DOHH2 (cell line): ENCODE data around the gene EZH1.

ENCODE experiments used
- H3F3A ChIP-seq: fragments of 200-600 bp; sonication (generic), shearing (Covaris generic); 2 replicates; pipeline ENCODE4 v1.6.0; 2016; ENCODE audit warnings: antibody characterized with exemption, mild to moderate bottlenecking; ENCODE audit not compliant: control insufficient read depth, insufficient read depth
- H3K27ac ChIP-seq: fragments of 200-600 bp; sonication (generic); 2 replicates; pipeline ENCODE4 v1.5.1; 2014; ENCODE audit warnings: low read depth, mild to moderate bottlenecking, low read length, moderate library complexity
- H3K27me3 ChIP-seq: fragments of 200-600 bp; sonication (generic); 2 replicates; pipeline ENCODE4 v1.6.1; 2014; ENCODE audit warnings: mild to moderate bottlenecking, low read length, mixed read lengths; ENCODE audit not compliant: control insufficient read depth
- H3K36me3 ChIP-seq: fragments of 200-600 bp; sonication (generic); 2 replicates; pipeline ENCODE4 v1.6.1; 2014; ENCODE audit warnings: mild to moderate bottlenecking, low read length, moderate library complexity, mixed read lengths; ENCODE audit not compliant: control insufficient read depth
- H3K4me1 ChIP-seq: fragments of 200-600 bp; sonication (generic); 2 replicates; pipeline ENCODE4 v1.6.1; 2014; ENCODE audit warnings: mild to moderate bottlenecking, low read length, mixed read lengths; ENCODE audit not compliant: control insufficient read depth
- H3K4me2 ChIP-seq: fragments of 200-600 bp; sonication (generic); 2 replicates; pipeline ENCODE4 v1.6.0; 2014; ENCODE audit warnings: mild to moderate bottlenecking, low read length, moderate library complexity
- H3K4me3 ChIP-seq: fragments of 200-600 bp; sonication (generic); 2 replicates; pipeline ENCODE4 v1.5.1; 2014; ENCODE audit warnings: mild to moderate bottlenecking, low read length, mixed read lengths
- H3K79me2 ChIP-seq: fragments of 200-600 bp; sonication (generic); 2 replicates; pipeline ENCODE4 v1.6.1; 2014; ENCODE audit warnings: mild to moderate bottlenecking, low read length, mixed read lengths; ENCODE audit not compliant: control insufficient read depth
- H3K9me2 ChIP-seq: fragments of 200-600 bp; sonication (generic); replicated peaks from 2 replicates; pipeline ENCODE4 v1.6.1; 2014; ENCODE audit warnings: mild to moderate bottlenecking, low read length, mixed read lengths; ENCODE audit not compliant: control insufficient read depth
- H3K9me3 ChIP-seq: fragments of 200-600 bp; sonication (generic); 2 replicates; pipeline ENCODE4 v1.6.1; 2014; ENCODE audit warnings: antibody characterized with exemption, low read length, mixed read lengths; ENCODE audit not compliant: control insufficient read depth, insufficient read depth
- H4K20me1 ChIP-seq: fragments of 200-600 bp; sonication (generic); 2 replicates; pipeline ENCODE4 v1.6.0; 2014; ENCODE audit warnings: low read depth, mild to moderate bottlenecking, antibody characterized with exemption, low read length, moderate library complexity; ENCODE audit not compliant: control insufficient read depth, insufficient read depth
- EZH2phosphoT487 ChIP-seq: fragments of 200-600 bp; sonication (generic); IDR thresholded peaks from 2 replicates; pipeline ENCODE4 v1.6.1; 2017; ENCODE audit warnings: borderline replicate concordance, mild to moderate bottlenecking, antibody characterized with exemption, low read length, moderate library complexity, mixed read lengths
- TF ChIP-seq, protein P1 (sequence below): fragments of 200-600 bp; sonication (generic); IDR thresholded peaks from one replicate; pipeline ENCODE4 v1.5.1; 2014; ENCODE audit warnings: antibody characterized with exemption, mild to moderate bottlenecking, low read depth, low read length; ENCODE audit not compliant: poor library complexity, severe bottlenecking

The EZH1 gene

GRCh38 chr17:42675965-42676423 is 68.8 kb downstream of the EZH1 start:
- peaks cover 51% of the 10 kb centered on the region for H3K27me3 ChIP-seq
- H3F3A ChIP-seq, result peaks cover 10% of the 10 kb centered on the region; the same call in 1 of the 2 replicates
- peak; percentile 53; the same call in 1 of the 2 replicates for TF ChIP-seq EZH2phosphoT487
- TF ChIP-seq, protein P1, sequence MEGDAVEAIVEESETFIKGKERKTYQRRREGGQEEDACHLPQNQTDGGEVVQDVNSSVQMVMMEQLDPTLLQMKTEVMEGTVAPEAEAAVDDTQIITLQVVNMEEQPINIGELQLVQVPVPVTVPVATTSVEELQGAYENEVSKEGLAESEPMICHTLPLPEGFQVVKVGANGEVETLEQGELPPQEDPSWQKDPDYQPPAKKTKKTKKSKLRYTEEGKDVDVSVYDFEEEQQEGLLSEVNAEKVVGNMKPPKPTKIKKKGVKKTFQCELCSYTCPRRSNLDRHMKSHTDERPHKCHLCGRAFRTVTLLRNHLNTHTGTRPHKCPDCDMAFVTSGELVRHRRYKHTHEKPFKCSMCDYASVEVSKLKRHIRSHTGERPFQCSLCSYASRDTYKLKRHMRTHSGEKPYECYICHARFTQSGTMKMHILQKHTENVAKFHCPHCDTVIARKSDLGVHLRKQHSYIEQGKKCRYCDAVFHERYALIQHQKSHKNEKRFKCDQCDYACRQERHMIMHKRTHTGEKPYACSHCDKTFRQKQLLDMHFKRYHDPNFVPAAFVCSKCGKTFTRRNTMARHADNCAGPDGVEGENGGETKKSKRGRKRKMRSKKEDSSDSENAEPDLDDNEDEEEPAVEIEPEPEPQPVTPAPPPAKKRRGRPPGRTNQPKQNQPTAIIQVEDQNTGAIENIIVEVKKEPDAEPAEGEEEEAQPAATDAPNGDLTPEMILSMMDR, result no peak
- no peaks in the 10 kb centered on the region for H3K9me3 ChIP-seq
- H3K4me2 ChIP-seq, result peak overlapping the region; percentile 96
- no peaks in the 10 kb centered on the region for H3K9me2 ChIP-seq
- H3K27ac ChIP-seq, result no peak overlapping the region
- no peaks in the 10 kb centered on the region for H3K79me2 ChIP-seq
- H3K4me1 ChIP-seq, result peaks cover 68% of the 10 kb centered on the region
- peak overlapping the region; percentile 81 for H3K4me3 ChIP-seq
- H3K36me3 ChIP-seq, result no peaks in the 10 kb centered on the region
- no peaks in the 10 kb centered on the region for H4K20me1 ChIP-seq

DNA sequence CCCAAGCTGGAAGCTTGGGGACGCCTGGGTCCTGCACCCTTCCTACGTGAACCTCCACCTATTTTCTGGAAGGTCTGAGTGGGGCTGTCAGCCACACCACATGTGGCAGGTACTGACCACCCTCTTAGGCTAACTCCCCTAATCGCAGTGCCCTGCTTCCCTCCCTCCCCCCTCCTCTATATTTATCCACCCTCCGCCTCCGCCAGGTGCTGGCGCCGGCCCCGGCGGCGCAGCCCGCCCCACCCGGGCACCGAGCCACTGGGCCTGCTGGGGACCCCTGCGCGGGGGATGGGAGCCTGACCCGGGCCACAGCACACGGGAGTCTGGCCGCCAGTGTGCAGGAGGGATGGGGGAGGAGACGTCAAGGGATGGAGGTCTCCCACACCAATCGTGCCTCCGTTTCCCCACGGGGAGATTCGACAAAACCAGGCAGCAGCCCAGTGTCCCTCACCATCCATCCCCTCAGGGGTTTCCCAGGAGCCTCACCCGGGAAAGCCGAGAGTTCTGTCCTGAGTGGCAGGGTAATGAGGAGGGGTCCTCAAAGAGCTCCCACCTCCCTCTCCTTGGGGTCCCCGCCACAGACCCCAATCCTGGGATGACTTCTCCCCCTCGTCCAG is 69.4 kb downstream of the EZH1 start:
- Histone ChIP-seq H3K9me2 (no peaks in the 10 kb centered on the region), H3K79me2 (no peaks in the 10 kb centered on the region), H3K4me1 (peaks cover 72% of the 10 kb centered on the region), H3K27ac (no peak overlapping the region), H3K4me2 (peak overlapping the region; percentile 96), H3K27me3 (peaks cover 57% of the 10 kb centered on the region), H4K20me1 (no peaks in the 10 kb centered on the region), H3F3A (peaks cover 10% of the 10 kb centered on the region; the same call in 1 of the 2 replicates), H3K9me3 (no peaks in the 10 kb centered on the region), H3K36me3 (no peaks in the 10 kb centered on the region), H3K4me3 (peak overlapping the region; percentile 81)
- 0 out of 2 replicates have a peak, but pooled peaks have one; percentile 18 for TF ChIP-seq EZH2phosphoT487
- TF ChIP-seq, protein P1, result no peak

GRCh38 chr17:42674755-42675347 is 70.0 kb downstream of the EZH1 start:
- no peaks in the 10 kb centered on the region for H3K36me3 ChIP-seq
- no peaks in the 10 kb centered on the region for H3K9me2 ChIP-seq
- H3K4me3 ChIP-seq, result peak overlapping the region; percentile 81
- H3K4me1 ChIP-seq, result peaks cover 70% of the 10 kb centered on the region
- H3K9me3 ChIP-seq, result no peaks in the 10 kb centered on the region
- peak overlapping the region; percentile 96 for H3K4me2 ChIP-seq
- no peaks in the 10 kb centered on the region for H3K79me2 ChIP-seq
- H3F3A ChIP-seq, result peaks cover 10% of the 10 kb centered on the region; the same call in 1 of the 2 replicates
- H3K27me3 ChIP-seq, result peaks cover 61% of the 10 kb centered on the region
- no peak for TF ChIP-seq EZH2phosphoT487
- H4K20me1 ChIP-seq, result no peaks in the 10 kb centered on the region
- H3K27ac ChIP-seq, result no peak overlapping the region
